ENCODE results near the gene RNF5. TPM values are rescaled to one million over a fixed set of nuclear protein-coding genes. Genes with fewer than 3 reads are reported as not detected.
"Not testable (repeated sequence)": the region's sequence is repeated elsewhere in the genome, so short reads cannot be mapped to it uniquely, and the experiment has no call there.

The RNF5 gene
- total RNA-seq, 1 donor from 2014 or later: 71.7 TPM

- DNase-seq: no peak
Measured at GRCh38 chr6:32210191-32210601, 32.0 kb downstream of the RNF5 start.

DNA sequence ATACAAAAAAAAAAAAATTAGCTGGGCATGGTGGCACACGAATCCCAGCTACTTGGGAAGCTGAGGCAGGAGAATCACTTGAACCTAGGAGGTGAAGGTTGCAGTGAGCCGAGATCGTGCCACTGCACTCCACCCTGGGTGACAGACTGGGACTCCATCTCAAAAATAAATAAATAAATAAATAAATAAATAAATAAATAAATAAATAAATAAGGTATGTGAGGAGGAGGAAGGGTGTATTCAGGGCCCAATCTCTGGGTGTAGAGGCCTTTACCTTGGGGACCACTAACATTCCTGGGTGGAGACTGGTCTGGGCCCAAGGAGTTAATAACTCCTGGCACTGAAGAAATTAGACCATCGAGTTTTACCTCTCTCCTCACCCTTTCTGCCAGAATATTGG lies 33.2 kb downstream of the RNF5 start:
- not testable (repeated sequence) for DNase-seq

GRCh38 chr6:32212076-32212760 lies 34.0 kb downstream of the RNF5 start:
- DNase-seq: no peak

GRCh38 chr6:32213649-32214048 lies 35.4 kb downstream of the RNF5 start:
- no peak for DNase-seq

DNA sequence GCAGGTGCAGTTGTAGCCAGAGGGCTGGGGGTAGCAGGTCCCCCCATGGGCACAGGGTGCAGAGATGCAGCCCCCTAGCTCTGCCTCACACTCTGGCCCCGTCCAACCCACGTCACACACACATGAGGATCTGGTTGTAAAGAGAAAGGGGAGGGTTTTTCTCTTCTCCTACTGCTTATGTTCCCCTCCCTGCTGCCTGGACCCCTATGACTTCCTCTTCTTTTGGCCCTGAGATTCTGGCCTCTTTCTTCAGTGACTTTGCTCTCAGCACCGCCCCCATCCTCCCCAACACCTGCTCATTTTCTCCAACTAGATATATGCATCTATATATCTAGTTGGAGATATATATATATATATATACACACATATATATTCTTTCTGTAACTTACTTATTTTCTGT lies 35.9 kb downstream of the RNF5 start:
- no peak for DNase-seq

DNA sequence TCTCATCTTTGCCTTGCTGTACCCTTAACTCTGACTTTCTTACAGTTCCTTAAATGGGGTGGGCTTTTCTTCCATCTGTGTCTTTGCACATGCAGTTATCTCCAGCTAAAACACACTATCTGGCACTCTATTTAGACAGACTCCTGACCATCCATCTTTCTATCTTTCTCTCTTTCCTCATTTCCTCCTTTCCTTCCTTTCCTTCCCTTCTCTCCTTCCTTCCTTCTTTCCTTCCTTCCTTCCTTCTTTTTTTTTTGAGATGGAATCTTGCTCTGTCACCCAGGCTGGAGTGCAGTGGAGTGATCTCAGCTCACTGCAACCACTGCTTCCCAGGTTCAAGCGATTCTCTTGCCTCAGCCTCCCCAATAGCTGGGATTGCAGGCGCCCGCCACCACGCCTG lies 37.4 kb downstream of the RNF5 start:
- DNase-seq: no peak

GRCh38 chr6:32216285-32216684 lies 38.1 kb downstream of the RNF5 start:
- no peak for DNase-seq

- no peak for DNase-seq
Measured at GRCh38 chr6:32216998-32217397, 38.8 kb downstream of the RNF5 start.

GRCh38 chr6:32218167-32218566 lies 40.0 kb downstream of the RNF5 start:
- no peak for DNase-seq

DNA sequence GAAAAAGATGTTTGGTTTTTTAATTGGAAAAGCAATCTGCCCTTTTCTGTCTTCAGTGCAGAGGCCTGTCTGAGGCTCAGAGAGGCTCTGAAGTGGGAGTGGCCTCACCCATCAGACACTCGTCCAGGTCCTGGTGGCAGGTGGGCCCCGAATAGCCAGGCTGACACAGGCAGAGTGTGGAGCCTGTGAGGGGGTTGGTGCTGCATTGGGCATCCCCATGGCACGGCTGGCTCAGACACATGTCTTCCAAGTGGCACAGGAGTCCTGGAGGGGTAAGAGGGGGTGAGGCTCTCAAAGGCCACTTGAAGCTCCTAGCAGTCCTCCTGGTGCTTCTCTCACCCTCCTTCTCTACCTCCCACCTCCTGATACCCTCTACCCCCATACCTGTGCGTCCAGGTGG lies 41.8 kb downstream of the RNF5 start:
- no peak for DNase-seq

GRCh38 chr6:32222333-32223230 lies 44.4 kb downstream of the RNF5 start:
- DNase-seq: no peak

DNA sequence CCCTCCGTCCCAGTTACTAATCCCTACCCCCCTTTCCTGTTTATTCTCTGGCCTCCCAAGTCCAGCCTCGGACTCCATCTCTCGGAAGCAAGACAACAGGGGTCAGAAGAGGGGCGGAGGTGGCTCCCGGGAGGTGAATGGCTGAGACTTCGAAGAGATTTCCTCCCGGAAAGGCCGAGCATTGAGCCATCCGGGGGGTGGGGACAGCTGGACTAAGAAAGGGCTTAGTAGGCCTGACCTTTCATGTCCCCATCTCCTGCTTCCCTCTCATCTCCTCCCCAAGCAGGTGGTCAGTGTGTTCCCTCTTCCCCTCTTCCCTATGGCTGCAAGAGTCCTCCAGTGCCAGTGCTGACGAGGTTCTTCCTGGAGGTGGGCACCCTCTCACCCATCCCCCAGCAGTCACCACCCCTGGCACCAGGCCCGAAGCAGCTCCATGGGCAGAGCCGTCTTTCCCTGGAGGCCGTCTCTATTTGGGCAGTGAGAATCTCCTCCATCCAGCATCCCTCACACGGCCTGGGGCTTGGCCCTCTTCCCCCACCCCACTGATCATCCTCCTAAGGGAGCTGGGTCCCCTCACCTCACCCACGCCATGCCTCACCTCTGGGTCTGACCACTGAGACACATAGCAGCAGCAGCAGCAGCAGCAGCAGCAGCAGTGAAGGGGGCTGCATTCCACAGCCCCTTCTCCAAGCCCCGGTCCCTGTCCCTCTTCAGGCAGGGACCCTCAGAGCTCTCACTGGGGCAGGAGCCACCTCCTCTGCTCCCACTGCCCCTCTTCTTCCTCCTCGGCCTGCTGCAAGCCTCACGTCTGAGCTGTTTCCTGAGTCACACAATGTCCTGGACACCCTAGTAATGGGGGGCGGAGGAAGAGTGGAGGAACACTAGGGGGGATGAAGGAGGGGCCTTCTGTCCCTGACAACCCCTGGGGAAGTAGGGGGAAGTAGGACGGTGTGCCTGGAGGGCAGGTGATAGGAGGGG lies 45.3 kb downstream of the RNF5 start, which contains the start of gene NOTCH4:
TSS of gene NOTCH4 (minus strand) at position 810 of the 978 bp plus-strand sequence. CDS start at position 671, 139 bp downstream.
- DNase-seq: no peak

GRCh38 chr6:32224696-32225095 lies 46.5 kb downstream of the RNF5 start:
- DNase-seq: no peak

- DNase-seq: no peak
Measured at GRCh38 chr6:32226434-32226833, 48.2 kb downstream of the RNF5 start.

Small RNA genes lying within 50 kb of the gene (small RNA-seq; reads per million reads assigned to genes)
- gene AL662884.1 (not detected), gene MIR6833 (not detected)

Other genes starting within 250 kb of the RNF5 start
- 0.62 TPM for gene CFB, start 232.3 kb upstream of the RNF5 start, total RNA-seq
- 37.4 TPM for gene NELFE, start 219.4 kb upstream of the RNF5 start, total RNA-seq
- 27.6 TPM for gene SKIC2, start 219.2 kb upstream of the RNF5 start, total RNA-seq
- gene DXO, start 206.3 kb upstream of the RNF5 start, total RNA-seq: 6.9 TPM
- 8.6 TPM for gene C4A, start 196.3 kb upstream of the RNF5 start, total RNA-seq
- gene C4B, start 163.6 kb upstream of the RNF5 start, total RNA-seq: 9.2 TPM
- gene CYP21A2, start 140.0 kb upstream of the RNF5 start, total RNA-seq: not detected
- gene TNXB, start 69.1 kb upstream of the RNF5 start, total RNA-seq: 2.5 TPM
- gene ATF6B, start 50.2 kb upstream of the RNF5 start, total RNA-seq: 15.4 TPM
- gene FKBPL, start 48.1 kb upstream of the RNF5 start, total RNA-seq: 3.3 TPM
- gene PRRT1, start 26.5 kb upstream of the RNF5 start, total RNA-seq: 0.78 TPM
- 15.1 TPM for gene PPT2, start 24.3 kb upstream of the RNF5 start, total RNA-seq
- gene EGFL8, start 13.8 kb upstream of the RNF5 start, total RNA-seq: 7.5 TPM
- 13.6 TPM for gene AGPAT1, start 2.3 kb upstream of the RNF5 start, total RNA-seq
- 0.78 TPM for gene AGER, start 5.8 kb downstream of the RNF5 start, total RNA-seq
- gene PBX2, start 11.8 kb downstream of the RNF5 start, total RNA-seq: 18.1 TPM
- gene GPSM3, start 14.2 kb downstream of the RNF5 start, total RNA-seq: 0.78 TPM
- gene NOTCH4, start 45.7 kb downstream of the RNF5 start, total RNA-seq: 5.0 TPM
- gene TSBP1, start 193.5 kb downstream of the RNF5 start, total RNA-seq: not detected
- not detected for gene BTNL2, start 228.8 kb downstream of the RNF5 start, total RNA-seq